ENCODE measurements around the gene ABHD12B.

The ABHD12B gene

GRCh38 chr14:50871914-50872732 is at the start of gene ABHD12B:
Gene ABHD12B (plus strand): TSS chr14:50872053. CDS start chr14:50872175, 122 bp downstream.
- DNase-seq (ENCODE audit: low read depth) = no peak

- DNase-seq (ENCODE audit: low read depth) = no peak
These were observed 49.3 kb upstream of the ABHD12B start for GRCh38 chr14:50822501-50823042.

GRCh38 chr14:50823051-50823761 is 48.6 kb upstream of the ABHD12B start:
- DNase-seq (ENCODE audit: low read depth) = no peak

GRCh38 chr14:50823762-50824636 is 47.9 kb upstream of the ABHD12B start:
- no peak for DNase-seq (ENCODE audit: low read depth)

- no peak for DNase-seq (ENCODE audit: low read depth)
These were observed 46.5 kb upstream of the ABHD12B start for GRCh38 chr14:50825307-50825706.

GRCh38 chr14:50826681-50827080 is 45.2 kb upstream of the ABHD12B start:
- no peak for DNase-seq (ENCODE audit: low read depth)

- no peak for DNase-seq (ENCODE audit: low read depth)
These were observed 42.9 kb upstream of the ABHD12B start for GRCh38 chr14:50828721-50829488.

- no peak for DNase-seq (ENCODE audit: low read depth)
These were observed 42.3 kb upstream of the ABHD12B start for GRCh38 chr14:50829489-50830043.

GRCh38 chr14:50830044-50830931 is 41.6 kb upstream of the ABHD12B start:
- peak; percentile 44 for DNase-seq (ENCODE audit: low read depth)

GRCh38 chr14:50830932-50831725 is 40.7 kb upstream of the ABHD12B start, which contains the start of gene NIN:
Gene NIN (minus strand): TSS chr14:50831162. CDS start chr14:50822056, 9,106 bp downstream.
- DNase-seq (ENCODE audit: low read depth) = peak; percentile 59

- no peak for DNase-seq (ENCODE audit: low read depth)
These were observed 40.1 kb upstream of the ABHD12B start for GRCh38 chr14:50831726-50832168.

GRCh38 chr14:50832935-50833630 is 38.8 kb upstream of the ABHD12B start:
- DNase-seq (ENCODE audit: low read depth) = no peak

GRCh38 chr14:50834802-50835276 is 37.0 kb upstream of the ABHD12B start:
- DNase-seq (ENCODE audit: low read depth) = no peak

GRCh38 chr14:50835280-50835679 is 36.6 kb upstream of the ABHD12B start:
- no peak for DNase-seq (ENCODE audit: low read depth)

GRCh38 chr14:50836515-50836914 is 35.3 kb upstream of the ABHD12B start:
- DNase-seq (ENCODE audit: low read depth) = no peak

GRCh38 chr14:50837271-50837670 is 34.6 kb upstream of the ABHD12B start:
- DNase-seq (ENCODE audit: low read depth) = no peak

- no peak for DNase-seq (ENCODE audit: low read depth)
These were observed 33.9 kb upstream of the ABHD12B start for GRCh38 chr14:50837850-50838470.

- no peak for DNase-seq (ENCODE audit: low read depth)
These were observed 32.8 kb upstream of the ABHD12B start for GRCh38 chr14:50839048-50839447.
